ENCODE data around the gene PRKCB.

GRCh38 chr16:23957287-23957686 is 121.5 kb downstream of the PRKCB start:
- TF ChIP-seq POLR2A (IDR thresholded peaks at IDR 0.05), result no peak
- TF ChIP-seq, protein P1, sequence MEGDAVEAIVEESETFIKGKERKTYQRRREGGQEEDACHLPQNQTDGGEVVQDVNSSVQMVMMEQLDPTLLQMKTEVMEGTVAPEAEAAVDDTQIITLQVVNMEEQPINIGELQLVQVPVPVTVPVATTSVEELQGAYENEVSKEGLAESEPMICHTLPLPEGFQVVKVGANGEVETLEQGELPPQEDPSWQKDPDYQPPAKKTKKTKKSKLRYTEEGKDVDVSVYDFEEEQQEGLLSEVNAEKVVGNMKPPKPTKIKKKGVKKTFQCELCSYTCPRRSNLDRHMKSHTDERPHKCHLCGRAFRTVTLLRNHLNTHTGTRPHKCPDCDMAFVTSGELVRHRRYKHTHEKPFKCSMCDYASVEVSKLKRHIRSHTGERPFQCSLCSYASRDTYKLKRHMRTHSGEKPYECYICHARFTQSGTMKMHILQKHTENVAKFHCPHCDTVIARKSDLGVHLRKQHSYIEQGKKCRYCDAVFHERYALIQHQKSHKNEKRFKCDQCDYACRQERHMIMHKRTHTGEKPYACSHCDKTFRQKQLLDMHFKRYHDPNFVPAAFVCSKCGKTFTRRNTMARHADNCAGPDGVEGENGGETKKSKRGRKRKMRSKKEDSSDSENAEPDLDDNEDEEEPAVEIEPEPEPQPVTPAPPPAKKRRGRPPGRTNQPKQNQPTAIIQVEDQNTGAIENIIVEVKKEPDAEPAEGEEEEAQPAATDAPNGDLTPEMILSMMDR (IDR thresholded peaks at IDR 0.05), result no peak
